Activated CD4-positive, alpha-beta T cell treated with anti-CD3 and anti-CD28 coated beads for 1 hour (primary cell): Measurements from ENCODE around the gene ASTN1.

Experiments
- DNase-seq: peaks from one replicate; pipeline ENCODE4 v3.0.0-alpha.2; 2020

The ASTN1 gene

GRCh38 chr1:177162243-177162642 lies 2.3 kb downstream of the ASTN1 start:
- no peak for DNase-seq

- DNase-seq, result no peak
Observed at GRCh38 chr1:177146499-177146898, 18.0 kb downstream of the ASTN1 start.

- no peak for DNase-seq
Observed at GRCh38 chr1:177145106-177146070, 19.1 kb downstream of the ASTN1 start.

GRCh38 chr1:177142791-177143271 lies 21.7 kb downstream of the ASTN1 start:
- no peak for DNase-seq

GRCh38 chr1:177142010-177142409 lies 22.5 kb downstream of the ASTN1 start:
- DNase-seq, result no peak

GRCh38 chr1:177138347-177138746 lies 26.2 kb downstream of the ASTN1 start:
- DNase-seq, result no peak

GRCh38 chr1:177137814-177138213 lies 26.7 kb downstream of the ASTN1 start:
- no peak for DNase-seq

GRCh38 chr1:177135250-177135649 lies 29.3 kb downstream of the ASTN1 start:
- DNase-seq, result no peak

GRCh38 chr1:177133977-177134538 lies 30.5 kb downstream of the ASTN1 start:
- DNase-seq, result no peak

GRCh38 chr1:177132141-177132540 lies 32.4 kb downstream of the ASTN1 start:
- no peak for DNase-seq

GRCh38 chr1:177131723-177132122 lies 32.8 kb downstream of the ASTN1 start:
- DNase-seq, result no peak

GRCh38 chr1:177130451-177130945 lies 34.0 kb downstream of the ASTN1 start:
- no peak for DNase-seq

- DNase-seq, result no peak
Observed at GRCh38 chr1:177128665-177129281, 35.7 kb downstream of the ASTN1 start.

GRCh38 chr1:177126267-177126666 lies 38.2 kb downstream of the ASTN1 start:
- no peak for DNase-seq

GRCh38 chr1:177124577-177125278 lies 39.8 kb downstream of the ASTN1 start:
- DNase-seq, result no peak

- DNase-seq, result no peak
Observed at GRCh38 chr1:177122461-177123251, 41.9 kb downstream of the ASTN1 start.

- DNase-seq, result no peak
Observed at GRCh38 chr1:177119311-177119710, 45.2 kb downstream of the ASTN1 start.

- no peak for DNase-seq
Observed at GRCh38 chr1:177118901-177119300, 45.6 kb downstream of the ASTN1 start.

- DNase-seq, result no peak
Observed at GRCh38 chr1:177116941-177117340, 47.6 kb downstream of the ASTN1 start.

- DNase-seq, result no peak
Observed at GRCh38 chr1:177106614-177107365, 57.7 kb downstream of the ASTN1 start.

GRCh38 chr1:177106196-177106595 lies 58.3 kb downstream of the ASTN1 start:
- no peak for DNase-seq
